ENCODE data around the gene LZTS3. TPM values are rescaled to one million over a fixed set of nuclear protein-coding genes. Genes with fewer than 3 reads are reported as not detected.
"Not testable (repeated sequence)": the region's sequence is repeated elsewhere in the genome, so short reads cannot be mapped to it uniquely, and the experiment has no call there.

LZTS3 gene
- polyA plus RNA-seq, 5 donors = 7.4 to 12.0 (median 8.3) TPM

DNA sequence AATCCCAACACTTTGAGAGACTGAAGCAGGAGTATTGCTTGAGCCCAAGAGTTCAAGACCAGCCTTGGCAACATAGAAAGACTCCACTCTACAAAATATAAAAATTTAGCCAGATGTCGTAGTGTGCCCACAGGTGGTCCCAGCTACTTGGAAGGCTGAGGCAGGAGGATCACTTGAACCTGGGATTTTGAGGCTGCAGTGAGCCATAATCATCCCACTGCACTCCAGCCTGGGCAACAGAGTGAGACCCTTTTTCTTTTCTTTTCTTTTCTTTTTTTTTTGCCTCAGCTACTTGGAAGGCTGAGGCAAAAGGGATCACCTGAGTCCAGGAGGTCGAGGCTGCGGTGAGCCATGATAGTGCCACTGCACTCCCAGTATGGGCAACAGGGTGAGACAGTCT lies 31.6 kb downstream of the LZTS3 start:
- no peak for DNase-seq

DNA sequence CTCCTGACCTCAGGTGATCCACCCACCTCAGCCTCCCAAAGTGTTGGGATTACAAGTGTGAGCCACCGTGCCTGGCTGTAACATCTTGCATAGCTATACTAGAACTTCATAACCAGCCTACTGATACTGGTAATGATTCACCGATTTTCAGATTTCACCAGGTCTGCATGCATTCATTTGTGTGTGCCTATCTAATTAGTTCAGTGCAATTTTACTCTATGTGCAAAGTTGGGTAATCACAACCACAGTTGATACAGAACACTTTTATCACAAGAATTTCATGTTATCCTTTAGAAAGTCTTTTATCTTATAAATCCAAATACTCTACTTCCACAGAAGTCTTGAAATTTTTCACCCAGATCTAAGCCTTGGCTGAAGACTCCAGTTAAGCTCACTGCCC lies 35.9 kb downstream of the LZTS3 start:
- DNase-seq = no peak

- DNase-seq = no peak
These were observed 37.8 kb downstream of the LZTS3 start for GRCh38 chr20:3135507-3136070.

DNA sequence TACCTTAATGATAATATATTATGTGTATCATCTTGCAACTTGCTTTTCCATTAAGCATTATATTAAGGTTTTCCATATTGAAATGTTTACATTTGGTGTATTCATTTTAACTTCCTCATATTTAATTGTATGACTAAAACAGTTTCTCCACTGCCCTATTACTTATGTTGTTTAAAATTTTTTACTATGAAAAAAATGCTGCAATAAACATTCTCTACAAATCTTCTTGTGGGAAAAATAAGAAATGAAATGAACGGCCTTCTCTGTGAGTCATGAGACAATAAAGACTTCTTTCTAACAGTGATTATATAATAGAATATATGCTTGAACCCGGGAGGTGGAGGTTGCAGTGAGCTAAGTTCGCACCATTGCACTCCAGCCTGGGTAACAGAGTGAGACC lies 39.2 kb downstream of the LZTS3 start:
- no peak for DNase-seq

DNA sequence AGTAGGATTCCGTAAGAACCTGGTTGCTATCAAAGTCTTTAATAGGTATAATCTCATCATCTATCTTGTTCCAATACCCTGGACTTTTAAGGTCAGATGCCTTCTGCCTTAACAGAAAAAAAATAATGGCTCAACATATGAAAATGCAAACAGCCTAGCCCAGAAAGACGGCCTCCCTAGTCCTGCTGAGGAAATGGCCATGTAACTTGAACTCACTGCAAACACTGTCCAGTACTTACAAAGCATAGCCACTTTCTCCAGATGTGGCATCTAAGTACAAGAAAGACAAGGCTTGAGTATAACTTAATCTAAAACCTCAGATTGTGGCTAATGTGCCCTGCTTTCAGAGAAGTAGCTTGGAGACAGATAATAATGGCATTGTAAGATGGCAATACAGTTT lies 40.2 kb downstream of the LZTS3 start:
- DNase-seq = no peak

DNA sequence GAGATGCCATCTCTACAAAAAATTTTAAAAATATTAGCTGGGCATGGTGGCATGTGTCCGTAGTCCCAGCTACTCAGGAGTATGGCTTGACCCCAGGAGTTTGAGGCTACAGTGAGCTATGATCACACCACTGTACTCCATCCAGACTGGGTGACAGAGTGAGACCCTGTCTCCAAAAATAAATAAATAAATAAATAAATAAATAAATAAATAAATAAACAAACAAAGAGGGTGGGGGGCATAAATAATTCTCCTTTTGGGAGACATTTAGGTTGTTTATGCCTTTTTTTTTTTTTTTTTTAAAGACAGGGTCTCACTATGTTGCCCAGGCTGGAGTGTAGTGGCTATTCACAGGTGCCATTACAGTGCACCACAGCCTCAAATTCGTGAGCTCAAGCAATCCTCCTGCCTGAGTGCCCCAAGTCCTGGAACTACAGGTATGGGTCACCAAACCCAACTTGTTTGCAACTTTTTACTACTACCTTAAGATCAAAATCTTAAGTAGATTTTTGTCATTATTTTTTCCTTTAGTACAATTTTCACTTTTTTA lies 43.2 kb downstream of the LZTS3 start:
- DNase-seq = no peak

DNA sequence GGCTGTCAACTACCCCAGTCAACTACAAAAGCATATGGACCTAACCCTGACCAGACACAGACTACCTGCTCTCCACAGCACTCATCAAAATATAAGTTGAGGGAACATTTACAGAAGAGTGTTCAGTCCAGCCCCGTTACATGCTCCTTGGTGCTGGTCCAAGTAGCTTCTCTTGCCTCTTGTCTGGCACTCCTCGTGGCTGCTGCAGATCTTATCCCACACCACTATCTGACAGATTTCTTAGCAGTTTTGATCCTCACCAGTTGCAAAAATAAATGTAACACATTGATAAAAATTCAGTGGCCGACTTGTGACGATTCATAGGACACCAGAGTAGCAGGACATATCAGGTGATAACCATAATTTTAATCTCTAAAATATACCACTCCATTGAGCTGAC lies 44.3 kb downstream of the LZTS3 start:
- no peak for DNase-seq

DNA sequence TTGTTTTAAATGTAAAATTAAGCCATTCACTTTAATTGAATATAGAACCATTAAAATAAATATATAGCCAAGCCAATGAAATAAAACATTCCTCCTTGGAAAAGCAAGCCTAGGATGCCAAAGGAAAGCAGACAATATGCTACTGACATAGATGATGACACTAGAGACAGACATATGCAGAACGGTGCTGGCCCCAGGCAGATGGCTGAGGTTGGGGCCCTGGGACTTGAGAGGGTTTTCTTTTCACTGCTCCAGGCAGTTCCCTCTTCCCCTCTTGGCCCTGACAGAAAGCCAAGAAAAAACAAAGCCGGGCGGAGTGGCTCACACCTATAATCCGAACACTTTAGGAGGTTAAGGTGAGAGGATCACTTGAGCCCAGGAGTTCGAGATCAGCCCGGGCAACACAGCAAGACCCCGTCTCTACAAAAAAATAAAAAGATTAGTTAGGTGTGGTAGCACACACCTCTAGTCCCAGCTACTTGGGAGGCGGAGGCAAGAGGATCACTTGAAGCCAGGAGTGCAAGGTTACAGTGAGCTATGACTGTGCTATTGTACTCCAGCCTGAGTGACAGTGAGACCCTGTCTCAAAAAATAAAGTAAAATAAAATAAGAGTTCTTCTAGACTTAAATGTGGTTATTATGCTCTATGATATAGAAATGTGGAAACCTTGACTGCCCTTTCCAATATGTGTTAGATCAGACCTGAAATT lies 44.9 kb downstream of the LZTS3 start:
- DNase-seq = no peak

DNA sequence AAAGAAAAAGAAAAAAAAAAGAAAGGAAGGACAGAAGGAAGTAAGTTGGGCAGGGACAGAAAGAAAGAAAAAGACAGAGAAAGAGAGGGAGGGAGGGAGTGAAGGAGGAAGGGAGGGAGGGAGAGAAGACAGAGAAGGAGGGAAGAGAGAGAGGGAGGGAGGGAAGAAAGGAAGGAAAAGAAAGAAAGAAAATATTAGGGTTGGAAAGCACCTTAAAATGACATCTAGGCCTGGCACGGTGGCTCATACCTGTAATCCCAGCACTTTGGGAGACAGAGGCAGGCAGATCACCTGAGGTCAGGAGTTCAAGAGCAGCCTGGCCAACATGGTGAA lies 46.9 kb downstream of the LZTS3 start:
- no peak for DNase-seq

GRCh38 chr20:3125776-3126526 lies 47.4 kb downstream of the LZTS3 start:
- DNase-seq = not testable (repeated sequence)

DNA sequence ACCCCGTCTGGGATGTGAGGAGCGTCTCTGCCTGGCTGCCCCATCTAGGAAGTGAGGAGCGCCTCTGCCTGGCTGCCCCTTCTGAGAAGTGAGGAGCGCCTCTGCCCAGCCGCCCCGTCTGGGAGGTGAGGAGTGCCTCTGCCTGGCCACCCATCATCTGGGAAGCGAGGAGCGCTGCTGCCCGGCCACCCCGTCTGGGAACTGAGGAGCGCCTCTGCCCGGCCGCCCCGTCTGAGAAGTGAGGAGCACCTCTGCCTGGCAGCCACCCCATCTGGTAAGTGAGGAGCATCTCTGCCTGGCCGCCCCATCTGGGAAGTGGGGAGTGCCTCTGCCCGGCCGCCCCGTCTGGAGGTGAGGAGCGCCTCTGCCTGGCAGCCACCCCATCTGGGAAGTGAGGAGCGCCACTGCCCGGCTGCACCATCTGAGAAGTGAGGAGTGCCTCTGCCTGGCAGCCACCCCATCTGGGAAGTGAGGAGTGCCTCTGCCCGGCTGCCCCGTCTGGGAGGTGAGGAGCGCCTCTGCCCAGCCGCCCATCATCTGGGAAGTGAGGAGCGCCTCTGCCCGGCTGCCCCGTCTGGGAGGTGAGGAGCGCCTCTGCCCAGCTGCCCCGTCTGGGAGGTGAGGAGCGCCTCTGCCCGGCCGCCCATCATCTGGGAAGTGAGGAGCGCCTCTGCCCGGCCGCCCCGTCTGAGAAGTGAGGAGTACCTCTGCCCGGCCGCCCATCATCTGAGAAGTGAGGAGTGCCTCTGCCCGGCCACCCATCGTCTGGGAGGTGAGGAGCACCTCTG lies 48.4 kb downstream of the LZTS3 start:
- not testable (repeated sequence) for DNase-seq

- not testable (repeated sequence) for DNase-seq
These were observed 49.2 kb downstream of the LZTS3 start for GRCh38 chr20:3124163-3124562.

DNA sequence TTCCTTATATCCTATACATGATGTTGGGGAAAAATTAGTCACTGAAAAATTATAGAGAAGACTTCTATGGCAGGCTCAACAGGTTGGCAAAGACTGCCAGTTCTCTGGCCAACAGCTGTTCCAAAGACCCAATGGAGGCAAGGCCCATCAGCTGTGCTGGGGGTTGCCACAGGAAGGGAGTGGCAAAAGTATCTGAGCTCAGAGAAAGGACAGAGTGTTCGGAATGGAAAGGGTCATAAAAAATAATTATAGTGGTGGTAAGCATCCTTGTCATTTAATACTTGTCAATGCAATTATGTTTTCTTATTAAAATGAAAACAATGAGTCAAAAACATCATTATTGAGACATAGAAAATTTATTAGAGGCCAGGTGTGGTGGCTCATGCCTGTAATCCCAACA lies 49.8 kb downstream of the LZTS3 start:
- DNase-seq = no peak

- DNase-seq = no peak
These were observed 51.3 kb downstream of the LZTS3 start for GRCh38 chr20:3121955-3122610.

GRCh38 chr20:3121271-3121911 lies 52.0 kb downstream of the LZTS3 start:
- no peak for DNase-seq

GRCh38 chr20:3119044-3119443 lies 54.3 kb downstream of the LZTS3 start:
- DNase-seq = no peak

DNA sequence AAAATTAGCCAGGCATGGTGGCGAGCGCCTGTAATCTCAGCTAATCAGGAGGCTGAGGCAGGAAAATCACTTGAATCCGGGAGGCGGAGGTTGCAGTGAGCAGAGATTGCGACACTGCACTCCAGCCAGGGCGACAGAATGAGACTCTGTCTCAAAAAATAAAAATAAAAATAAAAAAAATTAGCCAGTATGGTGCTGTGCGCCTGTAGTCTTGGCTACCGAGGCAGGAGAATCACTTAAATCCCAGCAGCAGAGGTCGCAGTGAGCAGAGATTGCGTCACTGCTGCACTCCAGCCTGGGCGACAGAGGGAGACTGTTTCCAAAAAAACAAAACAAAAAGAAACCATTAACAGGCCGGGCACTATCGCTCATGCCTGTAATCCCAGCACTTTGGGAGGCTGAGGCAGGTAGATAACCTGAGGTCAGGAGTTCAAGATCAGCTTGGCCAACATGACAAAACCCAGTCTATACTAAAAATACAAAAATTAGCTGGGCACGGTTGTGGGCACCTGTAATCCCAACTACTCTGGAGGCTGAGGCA lies 55.4 kb downstream of the LZTS3 start:
- peak; percentile 56 to 69 for DNase-seq

- DNase-seq = no peak
These were observed 57.0 kb downstream of the LZTS3 start for GRCh38 chr20:3116341-3116740.

DNA sequence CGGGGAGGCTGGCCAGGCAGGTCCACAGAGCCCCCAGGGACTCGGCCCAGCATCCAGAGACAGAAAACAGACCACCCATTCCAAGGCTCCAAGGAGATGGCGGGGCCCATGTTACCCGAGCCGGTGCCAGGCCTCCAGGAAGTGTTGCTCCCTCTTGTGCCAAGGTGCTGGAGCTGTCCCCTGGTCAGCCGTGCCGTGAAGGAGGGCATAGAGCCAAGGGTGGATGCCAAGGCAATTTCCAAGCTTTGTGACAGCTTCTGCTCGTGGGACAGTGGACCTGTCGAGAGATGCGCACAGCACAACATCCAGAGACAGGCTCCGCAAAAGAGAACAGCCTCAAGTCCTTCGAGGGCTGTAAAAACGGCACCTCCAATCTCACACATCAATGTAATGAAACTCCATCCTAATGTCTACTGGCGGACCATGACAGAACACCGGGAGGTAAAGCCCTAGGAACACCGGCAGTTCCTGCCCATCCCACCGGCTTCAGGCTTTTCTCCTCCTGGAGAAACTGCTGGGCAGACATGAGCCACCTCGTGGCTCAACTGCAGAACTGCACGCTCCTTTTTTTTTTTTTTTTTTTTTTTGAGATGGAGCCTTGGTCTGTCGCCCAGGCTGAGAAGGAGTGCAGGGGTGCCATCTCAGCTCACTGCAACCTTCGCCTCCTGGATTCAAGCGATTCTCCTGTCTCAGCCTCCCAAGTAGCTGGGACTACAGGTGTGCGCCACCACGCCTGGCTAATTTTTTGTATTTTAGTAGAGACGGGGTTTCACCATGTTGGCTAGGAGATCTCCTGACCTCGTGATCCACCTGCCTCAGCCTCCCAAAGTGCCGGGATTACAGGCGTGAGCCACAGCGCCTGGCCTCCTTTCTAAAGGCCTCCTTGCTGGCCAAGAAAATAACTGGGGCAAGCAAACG lies 57.9 kb downstream of the LZTS3 start:
- DNase-seq = peak; percentile 30 to 31
